ENCODE data around the gene MYO1D. TPM values are rescaled to one million over a fixed set of nuclear protein-coding genes. Genes with fewer than 3 reads are reported as not detected.

MYO1D gene
- total and polyA plus RNA-seq, 2 of the 13 experiments (the other 11 are each of a cell fraction or from before 2014, with no cell fraction given), result 13.2 to 17.3 TPM

GRCh38 chr17:32514606-32515005 is 362.3 kb downstream of the MYO1D start:
- no peak overlapping the region for H3K27ac ChIP-seq (ENCODE audit: extremely low read length, insufficient read depth, low read length)
- DNase-seq (ENCODE audit: low spot score) (no peak), FAIRE-seq (no peak), ATAC-seq (no peak)
- H3K9ac ChIP-seq (ENCODE audit: insufficient read depth, low read depth, low read length), result no peak overlapping the region
- H2AFZ ChIP-seq (ENCODE audit: low read length), result no peak overlapping the region
- POLR2A ChIA-PET, result no interaction called here
- intact Hi-C loops (cut with micrococcal nuclease; ENCODE audit: unreplicated experiment), result no loop called here
- no peaks in the 10 kb centered on the region for H3K36me3 ChIP-seq (replicated peaks in 1 of 2; ENCODE audit: control insufficient read depth in 1 of 2, insufficient read depth in 2 of 2, low read length in 2 of 2)
- BruUV-seq (replicated peaks), result no TSS peak
- H3K27me3 ChIP-seq (ENCODE audit: control insufficient read depth in 1 of 2, insufficient read depth in 2 of 2, low read length in 2 of 2), result no peaks in the 10 kb centered on the region; a peak in 1 of 5 replicates
- no peaks in the 10 kb centered on the region for H3K79me2 ChIP-seq (ENCODE audit: insufficient read depth, low read length)
- H3K4me2 ChIP-seq (ENCODE audit: low read depth, low read length), result no peak overlapping the region
- WGBS (ENCODE audit: low lambda C conversion rate), result 64% methylated on average over 4 of the region's 4 CpGs
- H3K9me3 ChIP-seq (ENCODE audit: low read length), result no peaks in the 10 kb centered on the region
- in situ Hi-C loops (cut with HindIII; ENCODE audit: extremely low pct_ligation_motif_present, low pct_unique_long_range_greater_than_20kb), result no loop called here
- no peak overlapping the region for H3K4me3 ChIP-seq (replicated peaks in 1 of 3; ENCODE audit: insufficient read depth in 1 of 3, low read depth in 2 of 3, low read length in 3 of 3)
- CTCF ChIA-PET (ENCODE audit: low intra/inter-chr PET ratio, low total read pairs), result no interaction called here
- no peaks in the 10 kb centered on the region for H4K20me1 ChIP-seq (ENCODE audit: insufficient read depth, low read length)
- peak; percentile 94 for TF ChIP-seq BCL6 (CRISPR knock-in tag; IDR thresholded peaks at IDR 0.05)
- TF ChIP-seq, protein P1, sequence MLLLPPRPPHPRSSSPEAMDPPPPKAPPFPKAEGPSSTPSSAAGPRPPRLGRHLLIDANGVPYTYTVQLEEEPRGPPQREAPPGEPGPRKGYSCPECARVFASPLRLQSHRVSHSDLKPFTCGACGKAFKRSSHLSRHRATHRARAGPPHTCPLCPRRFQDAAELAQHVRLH (CRISPR knock-in tag; IDR thresholded peaks at IDR 0.05; ENCODE audit: borderline replicate concordance, low read depth), result no peak
- H3K4me1 ChIP-seq (ENCODE audit: insufficient read depth, low read length), result peaks cover 14% of the 10 kb centered on the region

GRCh38 chr17:32513579-32513978 is 363.3 kb downstream of the MYO1D start:
- intact Hi-C loops (cut with micrococcal nuclease; ENCODE audit: unreplicated experiment) (no loop called here), in situ Hi-C loops (cut with HindIII; ENCODE audit: extremely low pct_ligation_motif_present, low pct_unique_long_range_greater_than_20kb) (no loop called here)
- Histone ChIP-seq H3K27ac (ENCODE audit: extremely low read length, insufficient read depth, low read length) (no peak overlapping the region), H3K79me2 (ENCODE audit: insufficient read depth, low read length) (no peaks in the 10 kb centered on the region), H3K9ac (ENCODE audit: insufficient read depth, low read depth, low read length) (no peak overlapping the region), H2AFZ (ENCODE audit: low read length) (no peak overlapping the region), H3K27me3 (ENCODE audit: control insufficient read depth in 1 of 2, insufficient read depth in 2 of 2, low read length in 2 of 2) (no peaks in the 10 kb centered on the region; a peak in 1 of 5 replicates), H3K4me2 (ENCODE audit: low read depth, low read length) (no peak overlapping the region), H3K9me3 (ENCODE audit: low read length) (no peaks in the 10 kb centered on the region), H3K36me3 (replicated peaks in 1 of 2; ENCODE audit: control insufficient read depth in 1 of 2, insufficient read depth in 2 of 2, low read length in 2 of 2) (no peaks in the 10 kb centered on the region), H3K4me1 (ENCODE audit: insufficient read depth, low read length) (peaks cover 13% of the 10 kb centered on the region), H4K20me1 (ENCODE audit: insufficient read depth, low read length) (no peaks in the 10 kb centered on the region), H3K4me3 (replicated peaks in 1 of 3; ENCODE audit: insufficient read depth in 1 of 3, low read depth in 2 of 3, low read length in 3 of 3) (no peak overlapping the region)
- no peak for DNase-seq (ENCODE audit: low spot score)
- no peak for ATAC-seq
- ChIA-PET POLR2A (no interaction called here), CTCF (ENCODE audit: low intra/inter-chr PET ratio, low total read pairs) (no interaction called here)
- FAIRE-seq, result no peak
- no peak for TF ChIP-seq RERE (CRISPR knock-in tag; IDR thresholded peaks at IDR 0.05; ENCODE audit: low read depth)
- no peak for TF ChIP-seq ZNF660 (CRISPR knock-in tag; IDR thresholded peaks at IDR 0.05; ENCODE audit: borderline replicate concordance, low read depth)
- no peak for TF ChIP-seq ZC3H4 (CRISPR knock-in tag; IDR thresholded peaks at IDR 0.05; ENCODE audit: borderline replicate concordance)
- TF ChIP-seq MYPOP (CRISPR knock-in tag; IDR thresholded peaks at IDR 0.05), result no peak
- no peak for TF ChIP-seq ATF7-NPFF (CRISPR knock-in tag; IDR thresholded peaks at IDR 0.05; ENCODE audit: low read depth)
- BruUV-seq (replicated peaks), result no TSS peak
- 87% methylated on average over 3 of the region's 3 CpGs for WGBS (ENCODE audit: low lambda C conversion rate)

Data from HepG2 (cell line).